GM23338 (cell line): ENCODE results near the gene TMEM132A. TPM values are rescaled to one million over a fixed set of nuclear protein-coding genes. Genes with fewer than 3 reads are reported as not detected.

Source experiments
- ATAC-seq: fragments of 200-7000 bp; cut with Tn5 transposase; 3 replicates; pipeline ENCODE4 v1.9.1; 2020
- DNase-seq: peaks from one replicate; pipeline ENCODE4 v3.0.0-alpha.2; 2015; ENCODE audit warnings: low spot score
- H2AFZ ChIP-seq: fragments of 200-600 bp; sonication (generic); 2 replicates; pipeline ENCODE4 v1.8.0; 2016; ENCODE audit warnings: antibody characterized with exemption, mild to moderate bottlenecking, moderate library complexity
- H3F3A ChIP-seq: fragments of 200-600 bp; sonication (generic); replicated peaks from 2 replicates; pipeline ENCODE4 v1.8.0; 2017; ENCODE audit warnings: antibody characterized with exemption, mixed run types, low read depth
- H3K27ac ChIP-seq: fragments of 200-600 bp; sonication (generic); 2 replicates; pipeline ENCODE4 v1.6.1; 2016; ENCODE audit warnings: low read depth
- H3K27me3 ChIP-seq: fragments of 200-600 bp; sonication (generic); 2 replicates; pipeline ENCODE4 v1.8.0; 2016; ENCODE audit warnings: mild to moderate bottlenecking, mixed run types, moderate library complexity; ENCODE audit not compliant: insufficient read depth
- H3K36me3 ChIP-seq: fragments of 200-600 bp; sonication (generic); 2 replicates; pipeline ENCODE4 v1.8.0; 2016; ENCODE audit warnings: mild to moderate bottlenecking; ENCODE audit not compliant: insufficient read depth
- H3K4me1 ChIP-seq: fragments of 200-600 bp; sonication (generic); 2 replicates; pipeline ENCODE4 v1.8.0; 2016; ENCODE audit warnings: mild to moderate bottlenecking, moderate library complexity; ENCODE audit not compliant: insufficient read depth
- H3K4me2 ChIP-seq: fragments of 200-600 bp; sonication (generic); 2 replicates; pipeline ENCODE4 v1.7.1; 2017; ENCODE audit warnings: mixed run types
- H3K4me3 ChIP-seq: fragments of 200-600 bp; sonication (generic); 2 replicates; pipeline ENCODE4 v1.6.1; 2016; ENCODE audit warnings: mixed run types
- H3K79me2 ChIP-seq: fragments of 200-600 bp; sonication (generic); replicated peaks from 2 replicates; pipeline ENCODE4 v1.8.0; 2017; ENCODE audit warnings: mild to moderate bottlenecking; ENCODE audit not compliant: insufficient read depth
- H3K9me2 ChIP-seq: fragments of 200-600 bp; sonication (generic); 2 replicates; pipeline ENCODE4 v1.8.0; 2017; ENCODE audit not compliant: insufficient read depth
- H4K20me1 ChIP-seq: fragments of 200-600 bp; sonication (generic); replicated peaks from 2 replicates; pipeline ENCODE4 v1.8.0; 2017; ENCODE audit warnings: mild to moderate bottlenecking; ENCODE audit not compliant: insufficient read depth
- H3K27ac Mint-ChIP-seq: 2 replicates; pipeline ENCODE4 v1.8.0; 2020; ENCODE audit warnings: inconsistent platforms, mild to moderate bottlenecking, moderate library complexity, mixed read lengths
- H3K27me3 Mint-ChIP-seq: 3 replicates; pipeline ENCODE4 v1.8.0; 2022; ENCODE audit warnings: low read depth, mild to moderate bottlenecking, moderate library complexity, mixed read lengths, inconsistent platforms; ENCODE audit not compliant: insufficient read depth, poor library complexity
- H3K36me3 Mint-ChIP-seq: 3 replicates; pipeline ENCODE4 v1.8.0; 2021; ENCODE audit warnings: low read depth, mild to moderate bottlenecking, inconsistent platforms, moderate library complexity, mixed read lengths
- H3K4me1 Mint-ChIP-seq: 3 replicates; pipeline ENCODE4 v1.8.0; 2020; ENCODE audit warnings: mild to moderate bottlenecking, inconsistent platforms, mixed read lengths
- H3K4me3 Mint-ChIP-seq: 3 replicates; pipeline ENCODE4 v1.8.0; 2021; ENCODE audit warnings: moderate library complexity, mild to moderate bottlenecking, inconsistent platforms, mixed read lengths
- H3K9me3 Mint-ChIP-seq: 3 replicates; pipeline ENCODE4 v1.8.0; 2020; ENCODE audit warnings: moderate library complexity, mild to moderate bottlenecking, inconsistent platforms, mixed read lengths
- CREB1 ChIP-seq: fragments of 250-450 bp; sonication (Bioruptor Pico); IDR thresholded peaks from 2 replicates; pipeline ENCODE4 v1.5.0; 2020; ENCODE audit warnings: low read depth, mild to moderate bottlenecking, moderate library complexity
- EZH2phosphoT487 ChIP-seq: fragments of 200-600 bp; sonication (generic); IDR thresholded peaks from one replicate; pipeline ENCODE4 v1.8.1; 2018; ENCODE audit warnings: antibody characterized with exemption; ENCODE audit not compliant: unreplicated experiment
- POLR2AphosphoS5 ChIP-seq: IDR thresholded peaks from 2 replicates; pipeline ENCODE4 v1.6.1; 2016; ENCODE audit warnings: antibody characterized with exemption, low read depth
- ZNF114 ChIP-seq: fragments of 250-450 bp; sonication (Bioruptor Pico); IDR thresholded peaks from 2 replicates; pipeline ENCODE4 v1.5.0; 2020; ENCODE audit warnings: mild to moderate bottlenecking, moderate library complexity
- ZNF331 ChIP-seq: fragments of 250-450 bp; sonication (Bioruptor Pico); IDR thresholded peaks from 2 replicates; pipeline ENCODE4 v1.5.0; 2020; ENCODE audit warnings: low read depth, mild to moderate bottlenecking, moderate library complexity
- polyA plus RNA-seq: library from polyadenylated mRNA; unstranded; fragments of >200 nt; fragmentation: Nextera tagmentation; extraction: Ambion mirVana; gene quantifications from 2 replicates; pipeline ENCODE4 v1.2.1, GENCODE V29; 2016
- total RNA-seq: library from RNA; depleted of rRNA; stranded (reverse); fragments of >200 nt; shearing (Covaris generic); gene quantifications from 2 replicates; pipeline ENCODE4 v1.2.3, GENCODE V29; 2014
- TF ChIP-seq, protein P1 (sequence below): IDR thresholded peaks from one replicate; pipeline ENCODE4 v1.6.1; 2018; ENCODE audit warnings: antibody characterized with exemption; ENCODE audit not compliant: unreplicated experiment
- TF ChIP-seq, protein P2 (sequence below), 2 experiments: fragments of 200-600 bp in 1 of 2; sonication (generic) in 1 of 2; conservative IDR thresholded peaks; 2 replicates each; pipeline versions ENCODE4 v1.5.1 to v1.6.1; 2016 to 2017; ENCODE audit warnings: antibody characterized with exemption in 2 of 2, low read depth in 2 of 2, mild to moderate bottlenecking in 2 of 2, moderate library complexity in 1 of 2

TMEM132A gene
- total and polyA plus RNA-seq, 2 experiments from 2014 or later, result 36.2 to 96.6 TPM

DNA sequence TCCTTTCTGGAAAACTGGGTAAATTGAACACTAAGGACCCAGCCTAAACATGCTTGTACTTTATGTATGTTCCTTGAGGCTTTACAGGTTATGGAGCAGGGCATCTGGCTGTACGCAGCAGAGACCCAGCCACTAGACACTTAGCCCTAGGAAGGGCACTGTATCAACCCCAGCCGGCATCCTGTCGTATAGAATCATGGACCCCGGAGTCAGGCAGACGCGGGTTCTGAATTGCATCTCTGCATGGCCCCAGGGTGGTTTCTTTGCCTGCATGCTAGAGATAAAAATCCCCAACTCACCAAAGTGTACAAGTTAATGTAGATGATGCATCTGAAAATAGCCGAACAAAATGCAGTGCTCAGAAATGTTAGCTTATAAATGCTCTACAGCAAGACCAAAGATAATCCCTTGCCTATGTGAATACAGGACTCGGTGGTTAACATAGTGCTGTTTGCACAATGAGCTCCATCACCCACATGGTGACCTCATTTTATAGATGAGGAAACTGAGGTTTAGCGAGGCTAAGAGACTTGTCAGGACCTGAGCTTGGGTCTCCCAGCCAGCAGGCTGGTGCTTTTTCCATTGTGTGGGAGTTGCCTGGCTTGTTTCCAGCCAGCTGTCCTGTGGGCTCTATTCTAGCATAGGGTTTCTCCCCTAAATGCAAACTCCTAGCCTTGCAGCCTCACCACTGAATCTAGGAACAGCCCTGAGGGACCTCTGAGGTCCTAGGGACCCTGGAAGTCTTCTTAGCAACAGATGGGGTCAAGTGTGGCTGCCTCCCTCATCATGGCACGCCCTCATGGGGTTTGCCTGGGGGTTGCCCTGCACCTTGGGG, 54.5 kb downstream of the TMEM132A start:
- H3K4me2 ChIP-seq, result no peak overlapping the region
- H3K27me3 ChIP-seq, result no peaks in the 10 kb centered on the region
- no peaks in the 10 kb centered on the region for H4K20me1 ChIP-seq
- H3K27me3 Mint-ChIP-seq, result peaks cover 5% of the 10 kb centered on the region
- no peaks in the 10 kb centered on the region for H3K9me3 Mint-ChIP-seq
- no peaks in the 10 kb centered on the region for H3K36me3 Mint-ChIP-seq
- no peaks in the 10 kb centered on the region for H3K9me2 ChIP-seq
- no peaks in the 10 kb centered on the region for H3F3A ChIP-seq
- H3K36me3 ChIP-seq, result no peaks in the 10 kb centered on the region
- H3K4me1 Mint-ChIP-seq, result no peaks in the 10 kb centered on the region
- H3K4me1 ChIP-seq, result no peaks in the 10 kb centered on the region
- DNase-seq (no peak), ATAC-seq (no peak)
- H2AFZ ChIP-seq, result no peak overlapping the region
- H3K4me3 ChIP-seq, result no peak overlapping the region
- no peaks in the 10 kb centered on the region for H3K79me2 ChIP-seq
- no peak overlapping the region for H3K4me3 Mint-ChIP-seq
- TF ChIP-seq, protein P1, sequence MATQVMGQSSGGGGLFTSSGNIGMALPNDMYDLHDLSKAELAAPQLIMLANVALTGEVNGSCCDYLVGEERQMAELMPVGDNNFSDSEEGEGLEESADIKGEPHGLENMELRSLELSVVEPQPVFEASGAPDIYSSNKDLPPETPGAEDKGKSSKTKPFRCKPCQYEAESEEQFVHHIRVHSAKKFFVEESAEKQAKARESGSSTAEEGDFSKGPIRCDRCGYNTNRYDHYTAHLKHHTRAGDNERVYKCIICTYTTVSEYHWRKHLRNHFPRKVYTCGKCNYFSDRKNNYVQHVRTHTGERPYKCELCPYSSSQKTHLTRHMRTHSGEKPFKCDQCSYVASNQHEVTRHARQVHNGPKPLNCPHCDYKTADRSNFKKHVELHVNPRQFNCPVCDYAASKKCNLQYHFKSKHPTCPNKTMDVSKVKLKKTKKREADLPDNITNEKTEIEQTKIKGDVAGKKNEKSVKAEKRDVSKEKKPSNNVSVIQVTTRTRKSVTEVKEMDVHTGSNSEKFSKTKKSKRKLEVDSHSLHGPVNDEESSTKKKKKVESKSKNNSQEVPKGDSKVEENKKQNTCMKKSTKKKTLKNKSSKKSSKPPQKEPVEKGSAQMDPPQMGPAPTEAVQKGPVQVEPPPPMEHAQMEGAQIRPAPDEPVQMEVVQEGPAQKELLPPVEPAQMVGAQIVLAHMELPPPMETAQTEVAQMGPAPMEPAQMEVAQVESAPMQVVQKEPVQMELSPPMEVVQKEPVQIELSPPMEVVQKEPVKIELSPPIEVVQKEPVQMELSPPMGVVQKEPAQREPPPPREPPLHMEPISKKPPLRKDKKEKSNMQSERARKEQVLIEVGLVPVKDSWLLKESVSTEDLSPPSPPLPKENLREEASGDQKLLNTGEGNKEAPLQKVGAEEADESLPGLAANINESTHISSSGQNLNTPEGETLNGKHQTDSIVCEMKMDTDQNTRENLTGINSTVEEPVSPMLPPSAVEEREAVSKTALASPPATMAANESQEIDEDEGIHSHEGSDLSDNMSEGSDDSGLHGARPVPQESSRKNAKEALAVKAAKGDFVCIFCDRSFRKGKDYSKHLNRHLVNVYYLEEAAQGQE, result no peak
- TF ChIP-seq ZNF114 (no peak), EZH2phosphoT487 (no peak)
- TF ChIP-seq, protein P2, sequence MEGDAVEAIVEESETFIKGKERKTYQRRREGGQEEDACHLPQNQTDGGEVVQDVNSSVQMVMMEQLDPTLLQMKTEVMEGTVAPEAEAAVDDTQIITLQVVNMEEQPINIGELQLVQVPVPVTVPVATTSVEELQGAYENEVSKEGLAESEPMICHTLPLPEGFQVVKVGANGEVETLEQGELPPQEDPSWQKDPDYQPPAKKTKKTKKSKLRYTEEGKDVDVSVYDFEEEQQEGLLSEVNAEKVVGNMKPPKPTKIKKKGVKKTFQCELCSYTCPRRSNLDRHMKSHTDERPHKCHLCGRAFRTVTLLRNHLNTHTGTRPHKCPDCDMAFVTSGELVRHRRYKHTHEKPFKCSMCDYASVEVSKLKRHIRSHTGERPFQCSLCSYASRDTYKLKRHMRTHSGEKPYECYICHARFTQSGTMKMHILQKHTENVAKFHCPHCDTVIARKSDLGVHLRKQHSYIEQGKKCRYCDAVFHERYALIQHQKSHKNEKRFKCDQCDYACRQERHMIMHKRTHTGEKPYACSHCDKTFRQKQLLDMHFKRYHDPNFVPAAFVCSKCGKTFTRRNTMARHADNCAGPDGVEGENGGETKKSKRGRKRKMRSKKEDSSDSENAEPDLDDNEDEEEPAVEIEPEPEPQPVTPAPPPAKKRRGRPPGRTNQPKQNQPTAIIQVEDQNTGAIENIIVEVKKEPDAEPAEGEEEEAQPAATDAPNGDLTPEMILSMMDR (conservative IDR thresholded peaks at IDR 0.05; ENCODE audit: low read depth in 2 of 2), result no peak
- no peak overlapping the region for H3K27ac Mint-ChIP-seq
- H3K27ac ChIP-seq, result no peak overlapping the region

DNA sequence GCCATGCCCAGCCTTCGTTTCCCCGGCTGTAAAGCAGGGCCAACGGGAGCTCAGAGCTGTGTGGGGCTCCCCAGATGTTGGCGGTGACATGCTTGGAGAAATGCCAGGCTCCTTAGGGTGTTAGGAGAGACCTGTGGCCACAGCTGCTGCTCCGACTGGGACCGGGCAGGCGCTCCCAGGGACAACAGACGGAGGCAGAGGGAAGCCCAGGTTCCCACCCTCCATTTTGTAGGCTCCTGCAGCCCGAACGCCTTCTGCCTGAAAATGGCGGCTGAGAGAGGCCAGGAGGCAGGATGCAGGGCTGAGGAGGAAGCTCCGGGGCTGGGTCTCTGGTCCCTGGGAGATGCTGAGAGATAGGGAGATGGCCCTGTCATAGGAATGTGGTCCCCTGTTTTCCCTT, 57.3 kb downstream of the TMEM132A start:
- Mint-ChIP-seq H3K4me1 (no peaks in the 10 kb centered on the region), H3K27ac (no peak overlapping the region)
- no peaks in the 10 kb centered on the region for H3K79me2 ChIP-seq

More for the DNA sequence above, 57.3 kb downstream of the TMEM132A start:
- no peak overlapping the region for H3K27ac ChIP-seq
- H4K20me1 ChIP-seq, result no peaks in the 10 kb centered on the region
- ATAC-seq (no peak), DNase-seq (no peak)
- peaks cover 5% of the 10 kb centered on the region for H3K27me3 Mint-ChIP-seq
- no peaks in the 10 kb centered on the region for H3K36me3 Mint-ChIP-seq
- H3K4me3 Mint-ChIP-seq, result no peak overlapping the region
- H3F3A ChIP-seq, result no peaks in the 10 kb centered on the region
- H3K4me3 ChIP-seq, result no peak overlapping the region
- H3K36me3 ChIP-seq, result no peaks in the 10 kb centered on the region
- TF ChIP-seq POLR2AphosphoS5, result no peak
- no peak for TF ChIP-seq ZNF114
- no peak for TF ChIP-seq EZH2phosphoT487
- TF ChIP-seq, protein P2 (conservative IDR thresholded peaks at IDR 0.05; ENCODE audit: low read depth in 2 of 2), result no peak
- no peak for TF ChIP-seq CREB1
- no peak for TF ChIP-seq ZNF331 (CRISPR knock-in tag)
- no peaks in the 10 kb centered on the region for H3K9me3 Mint-ChIP-seq
- no peaks in the 10 kb centered on the region for H3K4me1 ChIP-seq
- peak overlapping the region; percentile 43; the same call in 1 of the 2 replicates for H2AFZ ChIP-seq
- no peak overlapping the region for H3K4me2 ChIP-seq
- H3K27me3 ChIP-seq, result no peaks in the 10 kb centered on the region
- no peaks in the 10 kb centered on the region for H3K9me2 ChIP-seq
